Measurements from ENCODE around the gene TUBB1. TPM values are rescaled to one million over a fixed set of nuclear protein-coding genes. Genes with fewer than 3 reads are reported as not detected.

TUBB1 gene
- total and polyA plus RNA-seq, 2 donors (not counting 1 experiment from before 2014, with no cell fraction given), result 0.22 to 0.43 TPM

DNA sequence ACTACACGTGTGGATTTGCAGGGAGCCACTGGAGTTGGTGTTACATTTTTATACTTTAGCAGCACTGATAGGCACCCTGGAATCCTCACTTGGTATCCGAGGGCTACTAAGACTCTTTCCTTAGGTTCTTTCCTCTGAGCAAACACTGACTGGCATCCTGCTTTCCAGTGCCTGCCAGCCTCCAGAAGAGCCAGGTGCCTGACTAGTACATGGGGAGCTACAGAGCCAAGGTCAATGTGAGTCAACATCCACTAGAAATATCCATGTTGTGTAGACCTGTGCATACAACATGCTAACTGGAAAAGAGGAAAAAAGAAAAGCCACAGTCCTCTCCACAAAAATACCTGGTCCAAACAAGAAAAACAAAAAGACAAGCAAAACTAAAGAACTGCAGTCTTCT is 5.9 kb downstream of the TUBB1 start:
- ChIA-PET CTCF (no interaction called here), POLR2A (no interaction called here)
- WGBS (ENCODE audit: insufficient coverage), result 100% methylated on average over 2 of the region's 2 CpGs
- DNase-seq, result no peak
- H3K27me3 ChIP-seq (replicated peaks in 1 of 4; ENCODE audit: control extremely low read depth in 1 of 4, control insufficient read depth in 3 of 4, insufficient read depth in 4 of 4, low read length in 3 of 4), result no peaks in the 10 kb centered on the region
- Mint-ChIP-seq H3K4me1 (peaks cover 44% of the 10 kb centered on the region), H3K27me3 (no peaks in the 10 kb centered on the region), H3K27ac (no peak overlapping the region), H3K4me3 (no peak overlapping the region), H3K9me3 (ENCODE audit: insufficient read depth) (no peaks in the 10 kb centered on the region)
- H3K9me3 ChIP-seq (ENCODE audit: control extremely low read depth in 1 of 3, control insufficient read depth in 2 of 3, insufficient read depth in 1 of 3, low read length in 2 of 3), result no peaks in the 10 kb centered on the region
- H2AFZ ChIP-seq (ENCODE audit: insufficient read depth, low read depth, low read length, poor library complexity, severe bottlenecking), result no peak overlapping the region
- no peak for TF ChIP-seq EZH2 (IDR thresholded peaks at IDR 0.05; ENCODE audit: borderline replicate concordance, insufficient read depth, low read depth, low read length, poor library complexity, severe bottlenecking)
- TF ChIP-seq, protein P1, sequence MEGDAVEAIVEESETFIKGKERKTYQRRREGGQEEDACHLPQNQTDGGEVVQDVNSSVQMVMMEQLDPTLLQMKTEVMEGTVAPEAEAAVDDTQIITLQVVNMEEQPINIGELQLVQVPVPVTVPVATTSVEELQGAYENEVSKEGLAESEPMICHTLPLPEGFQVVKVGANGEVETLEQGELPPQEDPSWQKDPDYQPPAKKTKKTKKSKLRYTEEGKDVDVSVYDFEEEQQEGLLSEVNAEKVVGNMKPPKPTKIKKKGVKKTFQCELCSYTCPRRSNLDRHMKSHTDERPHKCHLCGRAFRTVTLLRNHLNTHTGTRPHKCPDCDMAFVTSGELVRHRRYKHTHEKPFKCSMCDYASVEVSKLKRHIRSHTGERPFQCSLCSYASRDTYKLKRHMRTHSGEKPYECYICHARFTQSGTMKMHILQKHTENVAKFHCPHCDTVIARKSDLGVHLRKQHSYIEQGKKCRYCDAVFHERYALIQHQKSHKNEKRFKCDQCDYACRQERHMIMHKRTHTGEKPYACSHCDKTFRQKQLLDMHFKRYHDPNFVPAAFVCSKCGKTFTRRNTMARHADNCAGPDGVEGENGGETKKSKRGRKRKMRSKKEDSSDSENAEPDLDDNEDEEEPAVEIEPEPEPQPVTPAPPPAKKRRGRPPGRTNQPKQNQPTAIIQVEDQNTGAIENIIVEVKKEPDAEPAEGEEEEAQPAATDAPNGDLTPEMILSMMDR (IDR thresholded peaks at IDR 0.05), result no peak
- no peak overlapping the region for H3K27ac ChIP-seq (ENCODE audit: low read length in 2 of 2)
- no peak overlapping the region for H3K9ac ChIP-seq (ENCODE audit: low read length)
- H3K79me2 ChIP-seq (ENCODE audit: control insufficient read depth, insufficient read depth, low read length), result peaks cover 57% of the 10 kb centered on the region
- H3K4me1 ChIP-seq (ENCODE audit: control insufficient read depth in 2 of 2, insufficient read depth in 2 of 2, low read length in 2 of 2), result peaks cover 11 to 18% of the 10 kb centered on the region in 2 donors
- peaks cover 0 to 77% of the 10 kb centered on the region in 2 experiments for H3K36me3 ChIP-seq (replicated peaks in 1 of 2; ENCODE audit: control extremely low read depth in 1 of 2, control insufficient read depth in 1 of 2, extremely low read depth in 1 of 2, insufficient read depth in 2 of 2, low read length in 1 of 2)
- H3K4me3 ChIP-seq (ENCODE audit: control extremely low read depth in 1 of 5, extremely low read depth in 1 of 5, insufficient read depth in 1 of 5, low read depth in 2 of 5, low read length in 4 of 5), result no peak overlapping the region
- no peak for ATAC-seq (ENCODE audit: low read depth)
- intact Hi-C loops (cut with micrococcal nuclease), result no loop called here
- H4K20me1 ChIP-seq (ENCODE audit: control insufficient read depth, insufficient read depth, low read length, poor library complexity, severe bottlenecking), result peaks cover 58% of the 10 kb centered on the region
- H3K4me2 ChIP-seq (replicated peaks; ENCODE audit: low read depth, low read length, poor library complexity, severe bottlenecking), result no peak overlapping the region

DNA sequence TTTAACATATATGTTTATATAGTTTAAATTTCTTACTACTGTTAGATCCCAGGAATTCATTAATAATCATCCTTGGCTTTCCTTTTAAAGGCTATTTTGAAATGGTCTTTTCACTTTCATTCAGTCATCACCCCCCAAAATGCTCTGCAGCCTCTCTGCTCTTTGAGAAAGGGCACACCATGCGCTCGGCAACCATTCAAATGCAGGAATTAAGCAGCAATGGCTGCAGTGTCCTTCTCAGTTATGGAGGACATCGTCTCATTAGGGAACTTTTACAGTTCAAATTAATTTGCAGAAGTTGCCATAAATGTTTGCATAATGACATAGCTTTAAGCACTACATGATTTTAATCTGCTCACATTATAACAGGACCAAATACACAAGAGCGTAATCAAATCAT is 6.3 kb downstream of the TUBB1 start:
- no peak overlapping the region for H3K27ac ChIP-seq (ENCODE audit: low read length in 2 of 2)
- H3K9me3 ChIP-seq (ENCODE audit: control extremely low read depth in 1 of 3, control insufficient read depth in 2 of 3, insufficient read depth in 1 of 3, low read length in 2 of 3), result no peaks in the 10 kb centered on the region
- no peak overlapping the region for H3K4me3 Mint-ChIP-seq
- WGBS (ENCODE audit: insufficient coverage), result 100% methylated on average over 3 of the region's 4 CpGs
- no peak overlapping the region for H3K4me2 ChIP-seq (replicated peaks; ENCODE audit: low read depth, low read length, poor library complexity, severe bottlenecking)
- no peaks in the 10 kb centered on the region for H3K9me3 Mint-ChIP-seq (ENCODE audit: insufficient read depth)
- no peak overlapping the region for H3K9ac ChIP-seq (ENCODE audit: low read length)
- no peak for TF ChIP-seq EZH2 (IDR thresholded peaks at IDR 0.05; ENCODE audit: borderline replicate concordance, insufficient read depth, low read depth, low read length, poor library complexity, severe bottlenecking)
- TF ChIP-seq, protein P1 (IDR thresholded peaks at IDR 0.05), result no peak
- H3K36me3 ChIP-seq (replicated peaks in 1 of 2; ENCODE audit: control extremely low read depth in 1 of 2, control insufficient read depth in 1 of 2, extremely low read depth in 1 of 2, insufficient read depth in 2 of 2, low read length in 1 of 2), result peaks cover 0 to 81% of the 10 kb centered on the region in 2 experiments
- no peaks in the 10 kb centered on the region for H3K27me3 ChIP-seq (replicated peaks in 1 of 4; ENCODE audit: control extremely low read depth in 1 of 4, control insufficient read depth in 3 of 4, insufficient read depth in 4 of 4, low read length in 3 of 4)
- peaks cover 61% of the 10 kb centered on the region for H4K20me1 ChIP-seq (ENCODE audit: control insufficient read depth, insufficient read depth, low read length, poor library complexity, severe bottlenecking)
- DNase-seq, result no peak
- no peak overlapping the region for H2AFZ ChIP-seq (ENCODE audit: insufficient read depth, low read depth, low read length, poor library complexity, severe bottlenecking)
- POLR2A ChIA-PET, result no interaction called here
- CTCF ChIA-PET, result no interaction called here
- ATAC-seq (ENCODE audit: low read depth), result no peak
- no peak overlapping the region for H3K4me3 ChIP-seq (ENCODE audit: control extremely low read depth in 1 of 5, extremely low read depth in 1 of 5, insufficient read depth in 1 of 5, low read depth in 2 of 5, low read length in 4 of 5)
- peaks cover 14 to 22% of the 10 kb centered on the region in 2 donors for H3K4me1 ChIP-seq (ENCODE audit: control insufficient read depth in 2 of 2, insufficient read depth in 2 of 2, low read length in 2 of 2)
- no peaks in the 10 kb centered on the region for H3K27me3 Mint-ChIP-seq
- H3K79me2 ChIP-seq (ENCODE audit: control insufficient read depth, insufficient read depth, low read length), result peaks cover 61% of the 10 kb centered on the region
- intact Hi-C loops (cut with micrococcal nuclease), result no loop called here
- H3K4me1 Mint-ChIP-seq, result peaks cover 48% of the 10 kb centered on the region
- H3K27ac Mint-ChIP-seq, result no peak overlapping the region
